Lower leg skin (tissue), 4 donors: ENCODE data around the gene SLC38A11. TPM values are rescaled to one million over a fixed set of nuclear protein-coding genes. Genes with fewer than 3 reads are reported as not detected.

Experiments used
- DNase-seq, 2 donors: peaks; one replicate each; pipeline ENCODE4 v3.0.0-alpha.2; 2019; ENCODE audit warnings: low spot score in 2 of 2
- H3K4me3 ChIP-seq: fragments of 200-600 bp; sonication (generic); 2 replicates; pipeline ENCODE4 v1.5.1; 2017; ENCODE audit warnings: mild to moderate bottlenecking, low read depth; ENCODE audit not compliant: poor library complexity, severe bottlenecking
- CTCF ChIP-seq, 3 donors: fragments of 450-650 bp; IDR thresholded peaks; one replicate each; pipeline ENCODE4 v1.5.1; 2016; ENCODE audit warnings: antibody characterized with exemption in 3 of 3, mild to moderate bottlenecking in 3 of 3, moderate library complexity in 2 of 3
- POLR2A ChIP-seq, 2 donors: fragments of 450-650 bp; IDR thresholded peaks; one replicate each; pipeline ENCODE4 v1.6.1; 2016 to 2017; ENCODE audit warnings: antibody characterized with exemption in 2 of 2, mild to moderate bottlenecking in 1 of 2, moderate library complexity in 1 of 2
- WGBS, 2 donors: methylation state at CpG; one replicate each; pipeline ENCODE4 v1.1.5; 2018; 5-methylcytosine and 5-hydroxymethylcytosine counted together
- intact Hi-C: fragments of 100-400 bp; cut with DNase I; formaldehyde crosslinking; loops from one replicate; pipeline ENCODE4 v1.15.0; 2023; ENCODE audit warnings: low total_unique reads
- total RNA-seq, 4 donors: library from RNA; depleted of rRNA; stranded (reverse); fragments of >200 nt; gene quantifications; one replicate each; pipeline ENCODE4 v1.1.0, GENCODE V29; 2016

The SLC38A11 gene
- total RNA-seq, 4 donors from 2014 or later: 0.32 to 2.9 (median 0.52) TPM; not detected in 1

GRCh38 chr2:164896226-164896625 lies 59.1 kb downstream of the SLC38A11 start:
- no peak for DNase-seq
- WGBS, 2 donors: 86 to 90% methylated on average over 4 of the region's 4 CpGs
- intact Hi-C loops: no loop called here
- TF ChIP-seq CTCF (IDR thresholded peaks at IDR 0.05): no peak
- TF ChIP-seq POLR2A (IDR thresholded peaks at IDR 0.05): no peak
- H3K4me3 ChIP-seq: no peak overlapping the region

GRCh38 chr2:164891460-164891859 lies 63.9 kb downstream of the SLC38A11 start:
- TF ChIP-seq POLR2A (IDR thresholded peaks at IDR 0.05): no peak
- no peak for TF ChIP-seq CTCF (IDR thresholded peaks at IDR 0.05)
- intact Hi-C loops: no loop called here
- no peak overlapping the region for H3K4me3 ChIP-seq
- WGBS, 2 donors: 79 to 83% methylated on average over 5 of the region's 5 CpGs
- no peak for DNase-seq

GRCh38 chr2:164890544-164890943 lies 64.8 kb downstream of the SLC38A11 start:
- no peak for DNase-seq
- TF ChIP-seq POLR2A (IDR thresholded peaks at IDR 0.05) (no peak), CTCF (IDR thresholded peaks at IDR 0.05) (no peak)
- 39 to 44% methylated on average over 4 of the region's 4 CpGs for WGBS, 2 donors
- intact Hi-C loops: no loop called here
- no peak overlapping the region for H3K4me3 ChIP-seq

- 76 to 79% methylated on average over 3 of the region's 3 CpGs for WGBS, 2 donors
- intact Hi-C loops: no loop called here
- no peak for DNase-seq
- H3K4me3 ChIP-seq: no peak overlapping the region
- TF ChIP-seq CTCF (IDR thresholded peaks at IDR 0.05): no peak
- no peak for TF ChIP-seq POLR2A (IDR thresholded peaks at IDR 0.05)
Measured at GRCh38 chr2:164888592-164888991, 66.7 kb downstream of the SLC38A11 start.

- 69% methylated on average over 4 of the region's 4 CpGs for WGBS, 2 donors
- intact Hi-C loops: no loop called here
- no peak for DNase-seq
- TF ChIP-seq CTCF (IDR thresholded peaks at IDR 0.05) (no peak), POLR2A (IDR thresholded peaks at IDR 0.05) (no peak)
- H3K4me3 ChIP-seq: no peak overlapping the region
Measured at GRCh38 chr2:164887434-164888144, 67.7 kb downstream of the SLC38A11 start.

GRCh38 chr2:164882276-164882675 lies 73.0 kb downstream of the SLC38A11 start:
- TF ChIP-seq CTCF (IDR thresholded peaks at IDR 0.05) (no peak), POLR2A (IDR thresholded peaks at IDR 0.05) (no peak)
- intact Hi-C loops: no loop called here
- DNase-seq: no peak
- WGBS, 2 donors: 56 to 58% methylated on average over 9 of the region's 9 CpGs
- no peak overlapping the region for H3K4me3 ChIP-seq
